Prostate gland (tissue), 2 donors: Measurements from ENCODE around the gene SCRN2. TPM values are rescaled to one million over a fixed set of nuclear protein-coding genes. Genes with fewer than 3 reads are reported as not detected.

Experiments
- DNase-seq: peaks from one replicate; pipeline ENCODE4 v3.0.0-alpha.2; 2019; ENCODE audit warnings: low spot score
- H3K27ac ChIP-seq, 2 donors: fragments of 200-600 bp; sonication (generic); 2 replicates each; pipeline ENCODE4 v1.5.1; 2017 to 2019
- H3K27me3 ChIP-seq: fragments of 200-600 bp; sonication (generic); replicated peaks from 2 replicates; pipeline ENCODE4 v1.5.1; 2019; ENCODE audit not compliant: insufficient read depth
- H3K36me3 ChIP-seq, 2 donors: fragments of 200-600 bp; sonication (generic); 1 replicate in 1 of 2; 2 replicates in 1 of 2; pipeline versions ENCODE4 v1.5.1 to v1.8.1; 2017 to 2019
- H3K4me1 ChIP-seq: fragments of 200-600 bp; sonication (generic); replicated peaks from 2 replicates; pipeline ENCODE4 v1.5.1; 2019
- H3K4me3 ChIP-seq, 2 donors: fragments of 200-600 bp; sonication (generic); 2 replicates each; pipeline ENCODE4 v1.5.1; 2017 to 2019
- H3K9me3 ChIP-seq: fragments of 200-600 bp; sonication (generic); 2 replicates; pipeline ENCODE4 v1.5.1; 2017
- CTCF ChIP-seq, 4 experiments: fragments of 200-600 bp in 2 of 4; fragments of 450-650 bp in 2 of 4; sonication (generic) in 2 of 4; IDR thresholded peaks; 1 replicate in 3 of 4; 2 replicates in 1 of 4; pipeline ENCODE4 v1.5.1; 2016 to 2019; ENCODE audit warnings: antibody characterized with exemption in 4 of 4, mild to moderate bottlenecking in 2 of 4, moderate library complexity in 2 of 4
- POLR2A ChIP-seq: fragments of 450-650 bp; IDR thresholded peaks from one replicate; pipeline ENCODE4 v1.6.1; 2016; ENCODE audit warnings: antibody characterized with exemption, mild to moderate bottlenecking
- POLR2AphosphoS5 ChIP-seq: sonication (generic); formaldehyde crosslinking; IDR thresholded peaks from one replicate; pipeline ENCODE4 v1.6.1; 2017; ENCODE audit warnings: antibody characterized with exemption
- WGBS: methylation state at CpG from one replicate; pipeline ENCODE4 v1.1.5; 2018; 5-methylcytosine and 5-hydroxymethylcytosine counted together
- intact Hi-C: fragments of 100-400 bp; cut with DNase I; formaldehyde crosslinking; loops from one replicate; pipeline ENCODE4 v1.14.2; 2022
- total RNA-seq, 2 donors: library from RNA; depleted of rRNA; stranded (reverse); fragments of >200 nt; gene quantifications; one replicate each; pipeline ENCODE4 v1.1.0, GENCODE V29; 2016

Gene SCRN2
- total RNA-seq, 2 donors from 2014 or later, result 32.6 to 44.4 TPM

DNA sequence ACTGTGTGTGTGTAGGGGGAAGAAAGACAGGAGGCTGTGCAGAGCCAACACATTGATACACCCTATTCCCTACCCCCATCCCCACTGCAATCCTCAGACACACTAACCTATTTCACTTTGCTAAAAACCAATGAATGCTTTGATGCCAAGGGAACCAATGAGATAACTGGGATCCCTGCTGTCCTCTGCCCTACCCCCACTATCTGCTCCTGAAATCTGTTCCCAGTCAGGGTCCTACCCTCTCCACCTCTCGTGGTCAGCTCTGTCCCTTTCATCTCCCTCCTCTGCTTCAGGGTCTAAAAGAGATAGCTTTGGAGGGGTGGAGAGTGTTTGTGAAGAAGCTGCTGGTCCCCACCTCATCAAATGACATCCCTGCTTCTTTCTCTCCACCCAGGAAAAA lies 29.0 kb upstream of the SCRN2 start:
- WGBS, result 54% methylated on average over 1 of the region's 1 CpG
- H3K4me3 ChIP-seq, result no peak overlapping the region
- peaks cover 10% of the 10 kb centered on the region for H3K27me3 ChIP-seq
- H3K36me3 ChIP-seq, result no peaks in the 10 kb centered on the region
- intact Hi-C loops, result no loop called here
- no peak overlapping the region for H3K27ac ChIP-seq
- TF ChIP-seq CTCF (IDR thresholded peaks at IDR 0.05) (no peak), POLR2AphosphoS5 (no peak), POLR2A (no peak)
- H3K9me3 ChIP-seq, result no peaks in the 10 kb centered on the region
- peaks cover 5% of the 10 kb centered on the region for H3K4me1 ChIP-seq
- no peak for DNase-seq

DNA sequence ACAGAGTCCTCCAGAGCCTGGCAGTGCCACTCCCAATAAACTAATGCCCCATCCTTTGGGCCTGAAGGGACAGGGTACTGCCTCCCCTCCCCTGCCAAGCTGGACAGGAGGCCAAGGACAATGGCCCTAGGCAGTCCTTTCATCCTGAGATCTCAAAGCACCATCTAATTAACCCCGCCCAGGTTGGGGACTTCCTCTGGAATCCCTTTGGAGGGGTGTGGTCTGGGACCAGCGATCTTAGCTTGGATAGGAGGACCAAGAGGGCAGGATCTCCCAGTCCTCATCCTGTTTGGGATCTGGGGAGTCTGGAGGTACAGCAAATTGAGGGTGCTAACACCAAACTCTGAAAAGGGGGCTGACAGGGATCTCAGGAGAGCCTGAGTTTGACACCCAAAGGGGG lies 28.0 kb upstream of the SCRN2 start:
- Histone ChIP-seq H3K27me3 (peaks cover 10% of the 10 kb centered on the region), H3K4me3 (no peak overlapping the region), H3K27ac (no peak overlapping the region), H3K4me1 (peaks cover 5% of the 10 kb centered on the region), H3K9me3 (no peaks in the 10 kb centered on the region), H3K36me3 (no peaks in the 10 kb centered on the region)
- no peak for DNase-seq
- TF ChIP-seq POLR2AphosphoS5, result no peak
- TF ChIP-seq POLR2A, result no peak
- no peak for TF ChIP-seq CTCF (IDR thresholded peaks at IDR 0.05)
- WGBS, result 59% methylated on average over 2 of the region's 2 CpGs
- intact Hi-C loops, result no loop called here

- no peak overlapping the region for H3K27ac ChIP-seq
- H3K36me3 ChIP-seq, result no peaks in the 10 kb centered on the region
- no peaks in the 10 kb centered on the region for H3K9me3 ChIP-seq
- intact Hi-C loops, result no loop called here
- no peak for DNase-seq
- peaks cover 5% of the 10 kb centered on the region for H3K4me1 ChIP-seq
- TF ChIP-seq POLR2AphosphoS5 (no peak), CTCF (IDR thresholded peaks at IDR 0.05) (no peak), POLR2A (no peak)
- H3K27me3 ChIP-seq, result peaks cover 10% of the 10 kb centered on the region
- WGBS, result 82% methylated on average over 9 of the region's 11 CpGs
- H3K4me3 ChIP-seq, result no peak overlapping the region
Observed at GRCh38 chr17:47867813-47868533, 26.9 kb upstream of the SCRN2 start.

DNA sequence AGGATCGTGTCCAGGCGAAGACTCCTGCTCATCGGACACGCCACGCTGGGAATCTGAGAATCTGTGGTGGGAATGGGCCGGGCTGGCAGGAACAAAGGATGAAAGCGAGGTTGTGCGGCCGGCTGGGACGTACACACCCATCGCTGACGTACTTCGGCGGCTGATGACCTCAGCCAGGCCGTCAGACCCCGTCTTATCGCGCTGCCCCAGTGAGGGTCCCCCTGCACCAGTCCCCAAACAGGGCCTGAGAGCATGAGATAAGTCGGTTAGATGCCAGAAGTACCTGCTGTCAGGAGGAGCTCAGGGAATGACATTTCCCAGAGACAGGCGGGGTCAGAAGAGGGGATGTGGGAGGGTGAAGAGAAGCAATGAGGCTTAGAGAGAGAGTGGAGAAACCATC lies 25.9 kb upstream of the SCRN2 start:
- no peak overlapping the region for H3K27ac ChIP-seq
- no peak for DNase-seq
- H3K36me3 ChIP-seq, result no peaks in the 10 kb centered on the region
- no peaks in the 10 kb centered on the region for H3K9me3 ChIP-seq
- WGBS, result 48% methylated on average over 14 of the region's 20 CpGs
- no peak for TF ChIP-seq POLR2AphosphoS5
- TF ChIP-seq CTCF (IDR thresholded peaks at IDR 0.05), result no peak
- no peak for TF ChIP-seq POLR2A
- H3K4me1 ChIP-seq, result no peaks in the 10 kb centered on the region
- intact Hi-C loops, result no loop called here
- H3K4me3 ChIP-seq, result no peak overlapping the region
- H3K27me3 ChIP-seq, result peaks cover 5% of the 10 kb centered on the region

- no peaks in the 10 kb centered on the region for H3K9me3 ChIP-seq
- no peaks in the 10 kb centered on the region for H3K36me3 ChIP-seq
- H3K27me3 ChIP-seq, result peaks cover 5% of the 10 kb centered on the region
- intact Hi-C loops, result no loop called here
- no peaks in the 10 kb centered on the region for H3K4me1 ChIP-seq
- no peak for DNase-seq
- no peak overlapping the region for H3K27ac ChIP-seq
- no peak for TF ChIP-seq POLR2A
- TF ChIP-seq POLR2AphosphoS5, result no peak
- TF ChIP-seq CTCF (IDR thresholded peaks at IDR 0.05), result no peak
- H3K4me3 ChIP-seq, result no peak overlapping the region
- 19% methylated on average over 7 of the region's 7 CpGs for WGBS
Observed at GRCh38 chr17:47864791-47865216, 23.7 kb upstream of the SCRN2 start.
